HG02938 (cell line): Measurements from ENCODE around the gene KCNQ5.
"Not testable (repeated sequence)": the region's sequence is repeated elsewhere in the genome, so short reads cannot be mapped to it uniquely, and the experiment has no call there.

Experiments used
- ATAC-seq: cut with Tn5 transposase; IDR thresholded peaks from one replicate; pipeline ENCODE4 v1.9.1; 2021; ENCODE audit warnings: mild to moderate bottlenecking, moderate library complexity; ENCODE audit not compliant: unreplicated experiment

The KCNQ5 gene

GRCh38 chr6:72621291-72622093, at the start of gene KCNQ5:
Gene KCNQ5 (plus strand): TSS chr6:72622064.
- peak; percentile 1 for ATAC-seq

GRCh38 chr6:72579865-72580264, 42.0 kb upstream of the KCNQ5 start:
- peak; percentile 73 for ATAC-seq

- peak; percentile 85 for ATAC-seq
Observed at GRCh38 chr6:72580281-72580940, 41.5 kb upstream of the KCNQ5 start.

GRCh38 chr6:72580950-72581349, 40.9 kb upstream of the KCNQ5 start:
- ATAC-seq = not testable (repeated sequence)

- no peak for ATAC-seq
Observed at GRCh38 chr6:72588155-72588554, 33.7 kb upstream of the KCNQ5 start.

- no peak for ATAC-seq
Observed at GRCh38 chr6:72589096-72589495, 32.8 kb upstream of the KCNQ5 start.

- peak; percentile 90 for ATAC-seq
Observed at GRCh38 chr6:72595812-72596211, 26.1 kb upstream of the KCNQ5 start.

- ATAC-seq = no peak
Observed at GRCh38 chr6:72616406-72617015, 5.4 kb upstream of the KCNQ5 start.

GRCh38 chr6:72617721-72618120, 4.1 kb upstream of the KCNQ5 start:
- ATAC-seq = no peak

- ATAC-seq = peak; percentile 60
Observed at GRCh38 chr6:72619883-72620696, 1.8 kb upstream of the KCNQ5 start.

GRCh38 chr6:72620871-72621290, 983 bp upstream of the KCNQ5 start:
- no peak for ATAC-seq

GRCh38 chr6:72622094-72622940, 453 bp downstream of the KCNQ5 start:
- peak; percentile 15 for ATAC-seq

- ATAC-seq = no peak
Observed at GRCh38 chr6:72623808-72624207, 1.9 kb downstream of the KCNQ5 start.

GRCh38 chr6:72624557-72625160, 2.8 kb downstream of the KCNQ5 start:
- ATAC-seq = no peak

GRCh38 chr6:72626126-72626525, 4.3 kb downstream of the KCNQ5 start:
- peak; percentile 47 for ATAC-seq

GRCh38 chr6:72627539-72627938, 5.7 kb downstream of the KCNQ5 start:
- ATAC-seq = no peak

- no peak for ATAC-seq
Observed at GRCh38 chr6:72631480-72631879, 9.6 kb downstream of the KCNQ5 start.

- no peak for ATAC-seq
Observed at GRCh38 chr6:72635636-72636035, 13.8 kb downstream of the KCNQ5 start.

GRCh38 chr6:72636215-72636614, 14.4 kb downstream of the KCNQ5 start:
- ATAC-seq = peak; percentile 97

GRCh38 chr6:72636786-72637185, 14.9 kb downstream of the KCNQ5 start:
- no peak for ATAC-seq
